Hepatocyte (in vitro differentiated cells): ENCODE data around the gene KCNB1. TPM values are rescaled to one million over a fixed set of nuclear protein-coding genes. Genes with fewer than 3 reads are reported as not detected.

Experiments used
- DNase-seq: peaks from one replicate; pipeline ENCODE4 v3.0.0-alpha.2; 2016; ENCODE audit warnings: low spot score
- H2AFZ ChIP-seq: fragments of 200-600 bp; sonication (generic); 2 replicates; pipeline ENCODE4 v1.6.0; 2016; ENCODE audit warnings: antibody characterized with exemption, mild to moderate bottlenecking
- H3K27ac ChIP-seq: fragments of 200-600 bp; sonication (generic); 2 replicates; pipeline ENCODE4 v1.5.1; 2016; ENCODE audit warnings: mild to moderate bottlenecking
- H3K27me3 ChIP-seq: fragments of 200-600 bp; sonication (generic); 2 replicates; pipeline ENCODE4 v1.6.1; 2016
- H3K36me3 ChIP-seq: fragments of 200-600 bp; sonication (generic); replicated peaks from 2 replicates; pipeline ENCODE4 v1.5.1; 2016; ENCODE audit warnings: low read depth; ENCODE audit not compliant: insufficient read depth
- H3K4me1 ChIP-seq: fragments of 200-600 bp; sonication (generic); 2 replicates; pipeline ENCODE4 v1.5.1; 2016; ENCODE audit warnings: mild to moderate bottlenecking, moderate library complexity; ENCODE audit not compliant: insufficient read depth
- H3K4me2 ChIP-seq: fragments of 200-600 bp; sonication (generic); 2 replicates; pipeline ENCODE4 v1.6.0; 2016
- H3K4me3 ChIP-seq: fragments of 200-600 bp; sonication (generic); 2 replicates; pipeline ENCODE4 v1.5.1; 2016; ENCODE audit warnings: mild to moderate bottlenecking
- H3K79me2 ChIP-seq: fragments of 200-600 bp; sonication (generic); 2 replicates; pipeline ENCODE4 v1.6.0; 2017; ENCODE audit warnings: mild to moderate bottlenecking
- H3K9me2 ChIP-seq: fragments of 200-600 bp; sonication (generic); replicated peaks from 2 replicates; pipeline ENCODE4 v1.6.0; 2017; ENCODE audit warnings: mild to moderate bottlenecking; ENCODE audit not compliant: insufficient read depth
- H3K9me3 ChIP-seq: fragments of 200-600 bp; sonication (generic); 2 replicates; pipeline ENCODE4 v1.5.1; 2016; ENCODE audit warnings: low read depth, mild to moderate bottlenecking
- H4K20me1 ChIP-seq: fragments of 200-600 bp; sonication (generic); 2 replicates; pipeline ENCODE4 v1.6.0; 2016; ENCODE audit warnings: mild to moderate bottlenecking; ENCODE audit not compliant: insufficient read depth, poor library complexity, severe bottlenecking
- EZH2 ChIP-seq: fragments of 200-600 bp; sonication (generic); IDR thresholded peaks from 2 replicates; pipeline ENCODE4 v1.6.1; 2016; ENCODE audit warnings: antibody characterized with exemption, mild to moderate bottlenecking, borderline replicate concordance
- EZH2phosphoT487 ChIP-seq: fragments of 200-600 bp; sonication (generic); IDR thresholded peaks from one replicate; pipeline ENCODE4 v1.6.1; 2018; ENCODE audit warnings: antibody characterized with exemption, mild to moderate bottlenecking, low read depth, moderate library complexity; ENCODE audit not compliant: unreplicated experiment, severe bottlenecking
- WGBS: methylation state at CpG from one replicate; pipeline ENCODE4 v1.1.6; 2016; ENCODE audit warnings: low lambda C conversion rate; ENCODE audit errors: missing lambda C conversion rate; 5-methylcytosine and 5-hydroxymethylcytosine counted together
- polyA plus RNA-seq: library from polyadenylated mRNA; unstranded; fragments of >200 nt; fragmentation: Nextera tagmentation; extraction: Ambion mirVana; gene quantifications from 2 replicates; pipeline ENCODE4 v1.2.1, GENCODE V29; 2016
- total RNA-seq: library from RNA; depleted of rRNA; stranded (reverse); fragments of >200 nt; gene quantifications from 2 replicates; pipeline ENCODE4 v1.2.3, GENCODE V29; 2014
- TF ChIP-seq, protein P1 (sequence below): fragments of 200-600 bp; sonication (generic); IDR thresholded peaks from 2 replicates; pipeline ENCODE4 v1.5.1; 2016; ENCODE audit warnings: antibody characterized with exemption, mild to moderate bottlenecking; ENCODE audit not compliant: poor library complexity

KCNB1 gene
- total and polyA plus RNA-seq, 2 experiments from 2014 or later = 0.37 to 1.5 TPM

DNA sequence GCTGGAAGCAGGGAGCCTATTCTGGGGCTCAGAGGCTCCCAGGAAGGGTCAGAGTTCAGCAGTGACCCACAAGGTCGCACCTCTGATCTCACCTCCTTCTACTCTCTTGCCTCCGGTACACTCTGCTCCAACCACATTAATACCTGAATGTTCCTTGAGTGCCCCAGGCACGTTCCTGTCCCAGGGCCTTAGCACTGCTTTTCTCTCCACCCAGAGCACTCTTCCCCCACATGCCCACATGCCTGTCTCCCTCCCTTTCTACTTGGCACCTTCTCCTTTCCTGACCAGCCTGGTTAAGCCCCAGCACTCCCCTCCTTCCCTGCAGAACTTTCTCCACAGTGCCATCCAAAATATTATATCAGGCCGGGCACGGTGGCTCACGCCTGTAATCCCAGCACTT, 13.4 kb downstream of the KCNB1 start:
- Histone ChIP-seq H2AFZ (no peak overlapping the region), H3K4me1 (no peaks in the 10 kb centered on the region), H3K4me3 (no peak overlapping the region), H3K36me3 (no peaks in the 10 kb centered on the region), H3K9me2 (no peaks in the 10 kb centered on the region), H3K27me3 (no peaks in the 10 kb centered on the region), H3K4me2 (no peak overlapping the region), H3K79me2 (no peaks in the 10 kb centered on the region), H4K20me1 (no peaks in the 10 kb centered on the region), H3K27ac (no peak overlapping the region), H3K9me3 (no peaks in the 10 kb centered on the region)
- DNase-seq = no peak
- WGBS = 81% methylated on average over 6 of the region's 6 CpGs
- TF ChIP-seq EZH2phosphoT487 (no peak), EZH2 (no peak)
- TF ChIP-seq, protein P1, sequence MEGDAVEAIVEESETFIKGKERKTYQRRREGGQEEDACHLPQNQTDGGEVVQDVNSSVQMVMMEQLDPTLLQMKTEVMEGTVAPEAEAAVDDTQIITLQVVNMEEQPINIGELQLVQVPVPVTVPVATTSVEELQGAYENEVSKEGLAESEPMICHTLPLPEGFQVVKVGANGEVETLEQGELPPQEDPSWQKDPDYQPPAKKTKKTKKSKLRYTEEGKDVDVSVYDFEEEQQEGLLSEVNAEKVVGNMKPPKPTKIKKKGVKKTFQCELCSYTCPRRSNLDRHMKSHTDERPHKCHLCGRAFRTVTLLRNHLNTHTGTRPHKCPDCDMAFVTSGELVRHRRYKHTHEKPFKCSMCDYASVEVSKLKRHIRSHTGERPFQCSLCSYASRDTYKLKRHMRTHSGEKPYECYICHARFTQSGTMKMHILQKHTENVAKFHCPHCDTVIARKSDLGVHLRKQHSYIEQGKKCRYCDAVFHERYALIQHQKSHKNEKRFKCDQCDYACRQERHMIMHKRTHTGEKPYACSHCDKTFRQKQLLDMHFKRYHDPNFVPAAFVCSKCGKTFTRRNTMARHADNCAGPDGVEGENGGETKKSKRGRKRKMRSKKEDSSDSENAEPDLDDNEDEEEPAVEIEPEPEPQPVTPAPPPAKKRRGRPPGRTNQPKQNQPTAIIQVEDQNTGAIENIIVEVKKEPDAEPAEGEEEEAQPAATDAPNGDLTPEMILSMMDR = no peak

DNA sequence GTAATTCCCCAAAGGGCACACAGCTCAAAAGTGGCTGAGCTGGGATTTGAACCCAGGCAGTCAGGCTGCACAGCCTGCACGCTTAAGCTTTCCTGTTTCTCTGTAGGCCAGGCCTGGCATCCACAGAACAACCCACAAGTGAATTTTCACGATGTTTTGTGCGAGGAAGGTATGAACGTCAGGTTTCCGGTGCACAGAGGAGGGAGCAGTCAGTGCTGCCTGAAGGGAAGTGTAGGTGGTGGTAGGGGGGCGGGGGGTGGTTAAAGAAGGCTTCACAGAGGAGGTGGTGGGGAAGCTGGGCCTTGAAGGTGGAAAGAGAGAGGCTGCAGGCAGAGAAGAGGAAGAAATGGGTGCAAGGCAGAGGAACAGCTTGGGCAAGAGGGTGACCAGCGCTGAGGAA, 14.1 kb downstream of the KCNB1 start:
- no peak overlapping the region for H2AFZ ChIP-seq
- no peak for TF ChIP-seq EZH2
- TF ChIP-seq, protein P1 = no peak
- H3K4me1 ChIP-seq = no peaks in the 10 kb centered on the region
- no peak for DNase-seq
- 93% methylated on average over 6 of the region's 7 CpGs for WGBS
- no peaks in the 10 kb centered on the region for H3K36me3 ChIP-seq
- H3K4me3 ChIP-seq = no peak overlapping the region
- no peaks in the 10 kb centered on the region for H3K27me3 ChIP-seq
- H3K9me3 ChIP-seq = no peaks in the 10 kb centered on the region
- H3K79me2 ChIP-seq = no peaks in the 10 kb centered on the region
- H3K4me2 ChIP-seq = no peak overlapping the region
- H3K27ac ChIP-seq = no peak overlapping the region
- no peaks in the 10 kb centered on the region for H3K9me2 ChIP-seq
- no peaks in the 10 kb centered on the region for H4K20me1 ChIP-seq

DNA sequence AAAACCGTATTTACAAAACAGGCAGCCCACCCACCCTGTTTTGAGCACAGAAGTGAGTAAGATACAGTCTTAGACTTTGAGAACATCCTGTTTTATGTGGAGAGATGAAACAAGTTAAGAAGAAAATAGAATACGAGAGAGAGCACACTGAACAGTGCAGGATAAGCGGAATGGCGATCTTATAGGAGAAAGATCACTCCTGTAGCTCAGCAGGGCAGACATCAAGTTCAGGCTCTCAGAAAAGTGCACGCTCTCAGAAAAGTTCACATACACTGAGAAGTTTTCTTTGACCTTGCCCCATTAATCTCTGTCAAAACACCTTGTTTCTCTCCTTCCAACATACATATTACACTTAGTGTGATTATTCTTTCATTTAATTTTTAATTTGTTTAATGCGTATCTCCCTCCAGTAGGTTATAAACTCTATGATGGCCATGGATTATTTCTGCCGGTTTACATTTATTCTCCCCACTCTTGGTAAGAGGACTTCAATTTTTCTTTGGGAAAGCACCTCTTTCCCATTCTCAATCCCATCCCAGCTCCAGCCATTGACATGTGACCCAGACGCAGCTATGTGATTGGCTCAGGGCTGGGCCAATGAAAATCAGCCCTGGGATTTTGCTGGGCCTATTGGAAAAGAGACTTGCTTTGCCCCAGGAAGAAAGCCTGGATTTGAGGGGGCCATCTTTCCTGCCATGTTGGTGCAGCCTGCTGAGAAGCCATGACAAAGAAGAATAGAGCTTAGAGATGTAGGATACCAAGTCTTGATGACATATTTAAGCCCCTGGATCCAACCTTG, 16.2 kb downstream of the KCNB1 start:
- TF ChIP-seq EZH2 = no peak
- TF ChIP-seq, protein P1 = no peak
- no peak for TF ChIP-seq EZH2phosphoT487
- H3K4me2 ChIP-seq = no peak overlapping the region
- DNase-seq = no peak

More for the DNA sequence above, 16.2 kb downstream of the KCNB1 start:
- Histone ChIP-seq H3K36me3 (no peaks in the 10 kb centered on the region), H3K4me3 (no peak overlapping the region), H3K27me3 (no peaks in the 10 kb centered on the region), H4K20me1 (no peaks in the 10 kb centered on the region), H3K9me2 (no peaks in the 10 kb centered on the region), H3K9me3 (no peaks in the 10 kb centered on the region), H3K79me2 (no peaks in the 10 kb centered on the region), H3K4me1 (no peaks in the 10 kb centered on the region), H3K27ac (no peak overlapping the region), H2AFZ (no peak overlapping the region)
- WGBS = 90% methylated on average over 8 of the region's 8 CpGs
